Hepatocyte (in vitro differentiated cells): ENCODE measurements around the gene WDR88.

ENCODE experiments used
- CTCF ChIP-seq: fragments of 200-600 bp; sonication (generic); IDR thresholded peaks from 2 replicates; pipeline ENCODE4 v1.5.1; 2016; ENCODE audit warnings: antibody characterized with exemption, mild to moderate bottlenecking; ENCODE audit not compliant: poor library complexity
- EZH2 ChIP-seq: fragments of 200-600 bp; sonication (generic); IDR thresholded peaks from 2 replicates; pipeline ENCODE4 v1.6.1; 2016; ENCODE audit warnings: antibody characterized with exemption, mild to moderate bottlenecking, borderline replicate concordance
- EZH2phosphoT487 ChIP-seq: fragments of 200-600 bp; sonication (generic); IDR thresholded peaks from one replicate; pipeline ENCODE4 v1.6.1; 2018; ENCODE audit warnings: antibody characterized with exemption, mild to moderate bottlenecking, low read depth, moderate library complexity; ENCODE audit not compliant: unreplicated experiment, severe bottlenecking

- TF ChIP-seq CTCF, result no peak
- TF ChIP-seq EZH2phosphoT487, result no peak
- TF ChIP-seq EZH2, result no peak
These were observed 76.5 kb downstream of the WDR88 start for GRCh38 chr19:33208371-33208895.
